ENCODE data around the gene ANO3.
"Not testable (repeated sequence)": the region's sequence is repeated elsewhere in the genome, so short reads cannot be mapped to it uniquely, and the experiment has no call there.

ANO3 gene

DNA sequence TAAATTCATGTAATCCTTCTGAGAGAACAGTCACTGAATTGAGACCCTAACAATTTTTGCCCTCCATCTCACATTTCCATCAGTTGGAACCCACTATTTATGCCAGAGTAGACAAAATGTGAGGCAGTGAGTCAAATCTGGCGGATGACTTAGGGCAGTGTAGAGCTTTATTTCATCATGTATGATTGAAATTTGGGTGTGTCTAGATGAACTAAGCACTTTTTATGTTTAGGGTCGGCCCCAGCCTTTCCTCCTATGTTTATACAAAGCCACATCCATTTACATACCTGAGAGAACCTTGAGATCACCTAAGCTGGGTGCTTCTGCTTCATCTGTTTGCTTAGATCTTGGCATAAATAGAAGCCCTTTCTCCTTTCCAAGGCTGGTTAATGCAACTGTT lies 255.1 kb downstream of the ANO3 start:
- Histone ChIP-seq H3K4me3 (ENCODE audit: low read length) (no peak overlapping the region), H3K36me3 (ENCODE audit: control insufficient read depth, insufficient read depth, low read length) (no peaks in the 10 kb centered on the region), H3K4me1 (ENCODE audit: control insufficient read depth, insufficient read depth, low read length) (peaks cover 11% of the 10 kb centered on the region), H3K27me3 (ENCODE audit: control insufficient read depth, insufficient read depth, low read length) (no peaks in the 10 kb centered on the region), H3K9ac (ENCODE audit: low read length) (no peak overlapping the region), H3K9me3 (ENCODE audit: control insufficient read depth, low read length) (no peaks in the 10 kb centered on the region)

DNA sequence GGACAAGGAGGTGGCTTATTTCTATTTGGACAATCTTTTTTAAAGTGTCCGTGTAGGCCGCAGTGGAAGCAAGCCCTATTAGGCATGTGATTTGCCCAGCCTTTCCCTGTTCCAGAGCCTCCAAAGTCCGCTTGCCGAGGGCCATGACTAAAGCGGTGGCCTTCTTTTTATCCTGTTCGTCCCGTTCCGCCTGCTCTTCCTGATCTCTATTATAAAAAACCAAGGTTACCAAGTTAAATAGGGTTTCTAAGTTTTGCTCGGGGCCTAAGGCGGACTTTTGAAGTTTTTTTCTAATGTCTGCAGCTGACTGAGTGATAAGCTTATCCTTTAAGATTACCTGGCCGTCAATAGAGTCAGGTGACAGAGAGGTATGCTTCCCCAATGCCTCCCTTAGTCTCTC lies 261.8 kb downstream of the ANO3 start:
- Histone ChIP-seq H3K4me3 (ENCODE audit: low read length) (no peak overlapping the region), H3K9me3 (ENCODE audit: control insufficient read depth, low read length) (no peaks in the 10 kb centered on the region)

GRCh38 chr11:26595207-26595865 lies 263.4 kb downstream of the ANO3 start:
- H3K9ac ChIP-seq (ENCODE audit: low read length); H3K36me3 ChIP-seq (ENCODE audit: control insufficient read depth, insufficient read depth, low read length); H3K4me1 ChIP-seq (ENCODE audit: control insufficient read depth, insufficient read depth, low read length); H3K4me3 ChIP-seq (ENCODE audit: low read length); H3K9me3 ChIP-seq (ENCODE audit: control insufficient read depth, low read length); H3K27me3 ChIP-seq (ENCODE audit: control insufficient read depth, insufficient read depth, low read length): not testable (repeated sequence)

More for the DNA sequence above, 261.8 kb downstream of the ANO3 start:
- Histone ChIP-seq H3K27me3 (ENCODE audit: control insufficient read depth, insufficient read depth, low read length) (no peaks in the 10 kb centered on the region), H3K4me1 (ENCODE audit: control insufficient read depth, insufficient read depth, low read length) (no peaks in the 10 kb centered on the region), H3K9ac (ENCODE audit: low read length) (no peak overlapping the region), H3K36me3 (ENCODE audit: control insufficient read depth, insufficient read depth, low read length) (no peaks in the 10 kb centered on the region)

GRCh38 chr11:26597049-26597689 lies 265.2 kb downstream of the ANO3 start:
- H3K9ac ChIP-seq (ENCODE audit: low read length); H3K4me3 ChIP-seq (ENCODE audit: low read length); H3K27me3 ChIP-seq (ENCODE audit: control insufficient read depth, insufficient read depth, low read length); H3K9me3 ChIP-seq (ENCODE audit: control insufficient read depth, low read length); H3K36me3 ChIP-seq (ENCODE audit: control insufficient read depth, insufficient read depth, low read length); H3K4me1 ChIP-seq (ENCODE audit: control insufficient read depth, insufficient read depth, low read length): not testable (repeated sequence)

GRCh38 chr11:26597899-26598298 lies 266.0 kb downstream of the ANO3 start:
- no peak overlapping the region for H3K4me3 ChIP-seq (ENCODE audit: low read length)
- no peaks in the 10 kb centered on the region for H3K9me3 ChIP-seq (ENCODE audit: control insufficient read depth, low read length)
- no peaks in the 10 kb centered on the region for H3K36me3 ChIP-seq (ENCODE audit: control insufficient read depth, insufficient read depth, low read length)
- H3K27me3 ChIP-seq (ENCODE audit: control insufficient read depth, insufficient read depth, low read length): no peaks in the 10 kb centered on the region
- H3K4me1 ChIP-seq (ENCODE audit: control insufficient read depth, insufficient read depth, low read length): no peaks in the 10 kb centered on the region
- H3K9ac ChIP-seq (ENCODE audit: low read length): no peak overlapping the region

GRCh38 chr11:26599425-26599824 lies 267.5 kb downstream of the ANO3 start:
- H3K36me3 ChIP-seq (ENCODE audit: control insufficient read depth, insufficient read depth, low read length): no peaks in the 10 kb centered on the region
- no peaks in the 10 kb centered on the region for H3K9me3 ChIP-seq (ENCODE audit: control insufficient read depth, low read length)
- no peak overlapping the region for H3K9ac ChIP-seq (ENCODE audit: low read length)
- no peaks in the 10 kb centered on the region for H3K4me1 ChIP-seq (ENCODE audit: control insufficient read depth, insufficient read depth, low read length)
- H3K27me3 ChIP-seq (ENCODE audit: control insufficient read depth, insufficient read depth, low read length): no peaks in the 10 kb centered on the region
- no peak overlapping the region for H3K4me3 ChIP-seq (ENCODE audit: low read length)

- Histone ChIP-seq H3K4me3 (ENCODE audit: low read length) (no peak overlapping the region), H3K27me3 (ENCODE audit: control insufficient read depth, insufficient read depth, low read length) (no peaks in the 10 kb centered on the region), H3K9me3 (ENCODE audit: control insufficient read depth, low read length) (no peaks in the 10 kb centered on the region), H3K4me1 (ENCODE audit: control insufficient read depth, insufficient read depth, low read length) (no peaks in the 10 kb centered on the region), H3K36me3 (ENCODE audit: control insufficient read depth, insufficient read depth, low read length) (no peaks in the 10 kb centered on the region), H3K9ac (ENCODE audit: low read length) (no peak overlapping the region)
These were observed 268.0 kb downstream of the ANO3 start for GRCh38 chr11:26599876-26600434.

DNA sequence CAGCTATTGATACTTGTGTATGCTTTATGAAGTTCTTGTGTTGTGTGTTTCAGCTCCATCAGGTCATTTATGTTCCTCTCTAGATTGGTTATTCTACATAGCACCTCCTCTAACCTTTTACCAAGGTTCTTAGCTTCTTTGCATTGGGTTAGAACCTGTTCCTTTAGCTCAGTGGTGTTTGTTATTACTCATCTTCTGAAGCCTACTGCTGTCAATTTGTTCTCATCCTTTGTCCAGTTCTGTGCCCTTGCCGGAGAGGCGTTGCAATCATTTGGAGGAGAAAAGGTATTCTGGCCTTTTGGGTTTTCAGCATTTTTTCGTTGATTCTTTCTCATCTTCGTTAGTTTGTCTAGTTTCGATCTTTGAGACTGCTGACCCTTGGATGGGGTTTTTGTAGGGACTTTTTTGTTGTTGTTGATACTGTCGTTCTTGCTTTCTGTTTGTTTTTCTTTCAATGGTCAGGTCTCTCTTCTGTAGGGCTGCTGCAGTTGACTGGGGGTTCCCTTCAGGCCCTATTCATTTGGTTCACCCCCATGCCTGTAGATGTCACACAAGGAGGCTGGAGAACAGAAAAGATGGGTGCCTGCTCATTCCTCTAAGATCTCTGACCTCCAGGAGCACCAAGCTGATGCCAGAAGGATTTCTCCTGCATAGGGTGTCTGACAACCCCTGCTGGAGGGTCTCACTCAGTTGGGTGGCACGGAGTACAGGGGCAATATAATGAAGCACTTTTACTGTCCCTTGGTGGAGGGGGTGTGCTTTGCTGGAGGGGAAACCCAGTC lies 276.0 kb downstream of the ANO3 start:
- Histone ChIP-seq H3K4me1 (ENCODE audit: control insufficient read depth, insufficient read depth, low read length) (no peaks in the 10 kb centered on the region), H3K9ac (ENCODE audit: low read length) (no peak overlapping the region), H3K4me3 (ENCODE audit: low read length) (no peak overlapping the region), H3K9me3 (ENCODE audit: control insufficient read depth, low read length) (no peaks in the 10 kb centered on the region), H3K27me3 (ENCODE audit: control insufficient read depth, insufficient read depth, low read length) (no peaks in the 10 kb centered on the region), H3K36me3 (ENCODE audit: control insufficient read depth, insufficient read depth, low read length) (no peaks in the 10 kb centered on the region)

- Histone ChIP-seq H3K36me3 (ENCODE audit: control insufficient read depth, insufficient read depth, low read length) (no peaks in the 10 kb centered on the region), H3K9me3 (ENCODE audit: control insufficient read depth, low read length) (no peaks in the 10 kb centered on the region)
These were observed 276.7 kb downstream of the ANO3 start for GRCh38 chr11:26608507-26609146.

DNA sequence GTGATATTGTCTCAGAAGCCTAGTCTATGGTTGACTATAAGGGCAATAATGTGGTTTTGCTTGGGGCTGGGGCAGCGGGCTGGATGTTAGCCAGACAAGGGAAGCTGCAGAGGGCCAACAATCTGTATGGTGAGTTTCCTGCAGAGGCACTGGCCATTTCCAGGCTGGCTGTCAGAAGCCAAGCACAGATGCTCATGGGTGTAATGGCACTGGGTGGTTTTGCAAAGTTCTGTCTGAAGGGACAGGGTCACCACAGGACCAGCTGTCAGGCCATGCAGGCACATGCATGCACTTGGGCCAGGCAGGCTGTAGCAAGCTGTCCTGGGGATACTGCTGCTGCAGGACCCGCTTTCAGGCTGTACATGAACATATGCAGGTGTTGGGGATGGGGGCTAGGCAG lies 281.8 kb downstream of the ANO3 start:
- H3K4me3 ChIP-seq (ENCODE audit: low read length): no peak overlapping the region
- H3K27me3 ChIP-seq (ENCODE audit: control insufficient read depth, insufficient read depth, low read length): no peaks in the 10 kb centered on the region
- H3K36me3 ChIP-seq (ENCODE audit: control insufficient read depth, insufficient read depth, low read length): no peaks in the 10 kb centered on the region
- no peaks in the 10 kb centered on the region for H3K4me1 ChIP-seq (ENCODE audit: control insufficient read depth, insufficient read depth, low read length)
- no peaks in the 10 kb centered on the region for H3K9me3 ChIP-seq (ENCODE audit: control insufficient read depth, low read length)
- H3K9ac ChIP-seq (ENCODE audit: low read length): no peak overlapping the region

More at GRCh38 chr11:26608507-26609146, 276.7 kb downstream of the ANO3 start:
- Histone ChIP-seq H3K27me3 (ENCODE audit: control insufficient read depth, insufficient read depth, low read length) (no peaks in the 10 kb centered on the region), H3K4me1 (ENCODE audit: control insufficient read depth, insufficient read depth, low read length) (no peaks in the 10 kb centered on the region), H3K4me3 (ENCODE audit: low read length) (no peak overlapping the region), H3K9ac (ENCODE audit: low read length) (no peak overlapping the region)

- no peak overlapping the region for H3K9ac ChIP-seq (ENCODE audit: low read length)
- H3K27me3 ChIP-seq (ENCODE audit: control insufficient read depth, insufficient read depth, low read length): no peaks in the 10 kb centered on the region
- H3K36me3 ChIP-seq (ENCODE audit: control insufficient read depth, insufficient read depth, low read length): no peaks in the 10 kb centered on the region
- H3K4me1 ChIP-seq (ENCODE audit: control insufficient read depth, insufficient read depth, low read length): no peaks in the 10 kb centered on the region
- H3K9me3 ChIP-seq (ENCODE audit: control insufficient read depth, low read length): no peaks in the 10 kb centered on the region
- H3K4me3 ChIP-seq (ENCODE audit: low read length): no peak overlapping the region
These were observed 286.5 kb downstream of the ANO3 start for GRCh38 chr11:26618441-26618840.
